Measurements from ENCODE around the gene SYNGR2. TPM values are rescaled to one million over a fixed set of nuclear protein-coding genes. Genes with fewer than 3 reads are reported as not detected.
A peak's percentile ranks its signal among the peaks of the same experiment; 100 is the strongest.

SYNGR2 gene
- total RNA-seq, 1 donor from 2014 or later: 206 TPM

- no peak for DNase-seq
- ATAC-seq: no peak
- Histone ChIP-seq H3K27me3 (no peaks in the 10 kb centered on the region), H3K4me3 (no peak overlapping the region), H3K27ac (peak overlapping the region; percentile 47), H3K9me3 (no peaks in the 10 kb centered on the region), H3K4me1 (peaks cover 56% of the 10 kb centered on the region), H3K36me3 (no peaks in the 10 kb centered on the region)
- intact Hi-C loops (cut with DNase I): no loop called here
- no peak for TF ChIP-seq CTCF (IDR thresholded peaks at IDR 0.05)
These were observed 26.8 kb upstream of the SYNGR2 start for GRCh38 chr17:78141437-78142118.

GRCh38 chr17:78142119-78142861 lies 26.1 kb upstream of the SYNGR2 start:
- Histone ChIP-seq H3K4me1 (peaks cover 55% of the 10 kb centered on the region), H3K27me3 (no peaks in the 10 kb centered on the region), H3K36me3 (no peaks in the 10 kb centered on the region), H3K4me3 (no peak overlapping the region), H3K27ac (no peak overlapping the region), H3K9me3 (no peaks in the 10 kb centered on the region)
- intact Hi-C loops (cut with DNase I): no loop called here
- ATAC-seq: peak; percentile 7
- DNase-seq: peak; percentile 89
- TF ChIP-seq CTCF (IDR thresholded peaks at IDR 0.05): no peak

GRCh38 chr17:78143214-78144146 lies 24.9 kb upstream of the SYNGR2 start:
- Histone ChIP-seq H3K4me1 (peaks cover 49% of the 10 kb centered on the region), H3K27me3 (no peaks in the 10 kb centered on the region), H3K9me3 (no peaks in the 10 kb centered on the region), H3K27ac (peak overlapping the region; percentile 70), H3K4me3 (no peak overlapping the region), H3K36me3 (no peaks in the 10 kb centered on the region)
- TF ChIP-seq CTCF (IDR thresholded peaks at IDR 0.05): no peak
- ATAC-seq (no peak), DNase-seq (no peak)
- intact Hi-C loops (cut with DNase I): no loop called here

- H3K27me3 ChIP-seq: no peaks in the 10 kb centered on the region
- TF ChIP-seq CTCF (IDR thresholded peaks at IDR 0.05): no peak
- no peaks in the 10 kb centered on the region for H3K36me3 ChIP-seq
- H3K9me3 ChIP-seq: no peaks in the 10 kb centered on the region
- peak overlapping the region; percentile 70 for H3K27ac ChIP-seq
- H3K4me1 ChIP-seq: peaks cover 49% of the 10 kb centered on the region
- ATAC-seq (peak; percentile 50), DNase-seq (peak; percentile 91)
- H3K4me3 ChIP-seq: no peak overlapping the region
- intact Hi-C loops (cut with DNase I): no loop called here
These were observed 24.1 kb upstream of the SYNGR2 start for GRCh38 chr17:78144147-78144719.
